SKM-1 (cell line): ENCODE results near the gene ACSM3.
A peak's percentile ranks its signal among the peaks of the same experiment; 100 is the strongest.
"Not testable (repeated sequence)": the region's sequence is repeated elsewhere in the genome, so short reads cannot be mapped to it uniquely, and the experiment has no call there.

Source experiments
- DNase-seq: peaks from one replicate; lab custom pipeline; 2025; ENCODE audit not compliant: unreplicated experiment; lab: John Stamatoyannopoulos, UW

Gene ACSM3

DNA sequence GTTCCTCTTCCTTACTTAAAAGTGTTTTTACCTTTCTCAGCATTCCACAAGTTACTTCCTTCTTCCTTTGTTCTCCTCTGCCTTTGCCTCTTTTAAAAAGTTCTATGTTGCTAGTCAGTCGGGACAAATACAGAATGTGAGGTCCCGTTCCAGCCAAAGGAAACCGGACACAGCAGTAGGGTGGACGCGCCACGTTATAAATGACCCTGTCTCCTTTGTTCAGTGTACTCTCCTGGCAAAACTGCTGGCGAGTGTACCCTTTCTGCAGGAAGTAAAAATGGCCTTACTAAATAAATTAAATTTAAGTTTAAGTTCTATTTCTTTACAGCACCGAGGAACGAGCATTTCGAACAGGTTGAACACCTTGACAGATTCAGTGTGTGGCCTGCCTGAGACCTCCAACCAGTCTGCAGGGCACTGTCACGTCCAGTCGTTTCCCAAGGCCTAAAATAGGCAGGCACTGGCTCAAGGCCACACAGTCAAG is 41.9 kb downstream of the ACSM3 start:
- DNase-seq: not testable (repeated sequence)

DNA sequence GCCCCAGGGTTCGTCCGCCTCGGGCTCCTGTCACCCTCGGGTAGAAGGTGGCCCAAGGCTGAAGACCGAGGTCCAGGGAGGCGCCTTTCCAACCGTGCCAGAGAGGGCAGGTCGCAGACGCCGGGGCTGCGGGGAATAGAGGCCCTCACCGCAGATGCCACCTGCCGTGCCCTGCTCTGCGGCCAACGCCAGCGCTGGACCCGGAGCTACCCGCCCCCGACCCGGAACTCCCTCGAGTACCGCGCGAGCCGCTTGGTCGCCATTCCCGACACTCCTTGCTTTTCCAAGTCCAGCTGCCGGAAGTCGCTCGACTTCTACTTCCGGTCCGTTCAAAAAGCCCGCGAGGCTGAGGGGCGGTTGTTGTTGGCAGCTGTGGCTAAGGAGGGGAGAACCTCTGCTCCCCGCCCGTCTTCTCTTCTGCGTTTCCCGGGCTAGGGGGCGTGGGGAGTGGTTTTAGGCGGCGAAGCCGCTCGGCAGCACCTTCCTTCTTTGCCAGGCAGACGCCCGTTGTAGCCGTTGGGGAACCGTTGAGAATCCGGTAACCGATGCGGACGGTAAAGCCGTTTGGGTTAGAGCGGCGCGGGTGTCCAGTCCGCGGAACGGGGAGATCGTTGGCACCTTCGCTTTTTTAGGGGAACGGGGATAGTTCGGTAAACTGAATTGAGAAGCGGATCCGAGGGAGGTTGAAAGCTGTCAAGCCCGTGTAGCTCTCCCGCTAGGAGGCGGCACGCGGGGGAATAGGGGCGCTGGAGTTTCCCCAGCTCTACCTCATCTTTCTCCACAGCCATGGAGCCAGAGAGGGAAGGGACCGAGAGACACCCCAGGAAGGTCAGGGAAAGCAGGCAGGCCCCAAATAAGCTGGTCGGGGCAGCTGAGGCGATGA is 42.6 kb downstream of the ACSM3 start, which contains the start of the genes ERI2 and REXO5:
Gene ERI2 (minus strand): TSS at position 305 of the 883 bp plus-strand sequence. CDS start 42 bp downstream, at position 263.
Gene REXO5 (plus strand): TSS at position 360 of the 883 bp plus-strand sequence. CDS start 427 bp downstream, at position 787.
- peak; percentile 62 for DNase-seq

DNA sequence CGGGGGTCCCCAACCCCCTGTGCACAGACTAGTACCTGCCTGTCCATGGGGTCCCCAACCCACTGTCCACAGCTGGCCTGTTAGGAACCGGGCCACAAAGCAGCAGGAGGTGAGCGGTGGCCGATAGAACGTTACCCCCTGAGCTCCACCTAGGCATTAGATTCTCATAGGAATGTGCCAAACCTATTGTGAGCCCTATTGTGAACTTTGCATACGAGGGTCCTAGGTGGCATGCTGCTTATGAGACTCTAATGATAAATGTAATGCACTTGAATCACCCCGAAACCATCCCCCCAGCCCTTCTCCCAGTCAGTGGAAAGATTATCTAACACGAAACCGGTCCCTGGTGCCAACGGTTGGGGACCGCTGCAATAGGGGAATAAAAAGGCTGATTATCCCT is 44.0 kb downstream of the ACSM3 start:
- no peak for DNase-seq

DNA sequence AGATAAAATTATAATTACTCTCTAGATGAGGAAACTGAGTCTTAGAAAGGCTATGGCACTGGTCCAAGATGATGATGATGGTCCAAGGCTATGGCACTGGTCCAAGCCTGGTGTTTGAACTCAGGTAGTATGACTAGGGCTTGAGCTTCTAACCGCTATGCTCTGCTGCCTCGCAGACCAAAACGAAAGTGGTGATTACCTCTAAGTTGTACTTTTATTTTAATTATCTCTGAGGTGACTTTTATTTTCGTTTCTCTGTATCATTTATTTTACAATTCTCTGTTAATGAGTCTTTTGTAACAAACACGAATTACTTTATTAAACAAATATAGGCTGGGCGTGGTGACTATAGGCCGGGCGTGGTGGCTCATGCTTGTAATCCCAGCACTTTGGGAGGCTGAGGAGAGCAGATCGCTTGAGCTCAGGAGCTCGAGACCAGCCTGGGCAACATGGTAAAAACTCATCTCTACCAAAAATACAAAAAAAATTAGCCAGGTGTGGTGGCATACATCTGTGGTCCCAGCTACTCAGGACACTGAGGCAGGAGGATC is 48.1 kb downstream of the ACSM3 start:
- no peak for DNase-seq

DNA sequence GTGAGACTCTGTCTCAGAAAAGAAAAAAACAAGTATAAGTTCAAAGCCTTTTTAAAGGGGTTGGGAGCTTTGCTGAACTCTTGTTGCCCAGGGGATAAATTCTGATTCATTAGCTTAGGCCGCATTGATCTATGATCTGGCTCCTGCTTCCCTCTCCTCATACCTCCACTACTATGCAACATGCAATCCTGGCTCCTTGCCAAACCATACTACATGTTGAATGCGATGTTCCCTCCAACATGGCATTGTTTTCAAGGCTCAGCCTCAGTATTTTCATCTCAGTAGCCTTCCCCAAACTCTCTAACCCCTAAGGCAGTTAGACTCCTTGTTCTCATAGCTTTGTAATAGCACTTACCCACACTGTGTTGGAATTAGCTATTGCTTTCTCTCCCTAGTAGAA is 48.7 kb downstream of the ACSM3 start:
- DNase-seq: no peak

DNA sequence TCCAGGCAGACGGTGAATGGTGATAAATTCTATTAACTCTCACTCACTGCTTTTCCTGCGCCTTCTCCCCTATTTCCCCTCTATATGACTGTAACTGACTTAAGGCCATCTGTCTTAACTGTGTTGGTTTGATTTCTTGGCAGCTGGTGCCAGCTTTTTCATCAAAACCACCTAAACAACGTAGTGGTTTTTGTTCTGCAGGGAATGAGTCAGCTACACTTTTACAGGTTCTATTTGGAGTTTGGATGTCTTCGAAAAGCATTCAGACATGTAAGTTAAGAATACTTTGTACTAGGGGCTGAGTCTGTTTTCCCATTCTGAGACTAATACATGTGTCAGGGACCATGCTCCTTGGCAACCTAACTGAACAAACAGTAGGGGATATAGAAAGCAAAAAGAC is 51.0 kb downstream of the ACSM3 start:
- no peak for DNase-seq

DNA sequence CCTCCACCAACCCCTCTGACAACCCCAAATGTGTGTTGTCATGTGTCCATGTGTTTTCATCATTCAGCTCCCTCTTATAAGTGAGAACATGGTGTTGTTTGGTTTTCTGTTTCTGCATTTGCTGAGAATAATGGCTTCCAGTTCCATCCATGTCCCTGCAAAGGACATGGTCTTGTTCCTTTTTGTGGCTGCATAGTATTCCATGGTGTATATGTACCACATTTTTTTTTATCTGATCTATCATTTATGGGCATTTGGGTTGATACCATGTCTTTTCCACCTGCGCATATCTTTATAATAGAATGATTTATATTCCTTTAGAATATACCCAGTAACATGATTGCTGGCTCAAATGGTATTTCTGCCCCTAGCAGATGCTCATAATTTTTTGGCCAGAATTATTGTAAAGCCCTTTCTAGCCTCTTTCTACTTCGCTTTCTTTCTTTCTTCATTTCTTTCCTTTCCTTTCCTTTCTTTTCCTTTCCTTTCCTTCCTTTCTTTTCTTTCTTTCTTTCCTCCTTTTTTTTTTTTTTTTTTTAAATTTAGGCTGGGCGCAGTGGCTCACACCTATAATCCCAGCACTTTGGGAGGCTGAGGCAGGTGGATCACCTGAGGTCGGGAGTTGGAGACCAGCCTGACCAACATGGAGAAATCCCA is 55.2 kb downstream of the ACSM3 start:
- no peak for DNase-seq

DNA sequence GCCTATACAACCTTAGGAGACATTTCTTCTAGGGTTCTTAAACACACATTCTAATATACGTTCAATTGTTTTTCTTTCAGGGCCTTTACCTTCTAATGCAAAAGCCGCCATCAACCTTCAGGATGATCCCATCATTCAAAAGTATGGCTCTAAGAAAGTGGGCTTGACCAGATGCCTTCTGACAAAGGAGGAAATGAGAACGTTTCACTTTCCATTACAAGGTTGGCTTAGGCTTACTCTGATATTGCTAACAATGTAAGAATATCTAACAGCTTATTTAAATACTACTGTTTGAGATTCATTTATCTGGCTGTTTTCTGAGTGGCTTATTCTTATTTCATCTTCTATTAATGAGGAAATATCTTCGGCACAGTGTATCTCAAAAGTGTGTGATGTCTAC is 57.9 kb downstream of the ACSM3 start:
- no peak for DNase-seq

DNA sequence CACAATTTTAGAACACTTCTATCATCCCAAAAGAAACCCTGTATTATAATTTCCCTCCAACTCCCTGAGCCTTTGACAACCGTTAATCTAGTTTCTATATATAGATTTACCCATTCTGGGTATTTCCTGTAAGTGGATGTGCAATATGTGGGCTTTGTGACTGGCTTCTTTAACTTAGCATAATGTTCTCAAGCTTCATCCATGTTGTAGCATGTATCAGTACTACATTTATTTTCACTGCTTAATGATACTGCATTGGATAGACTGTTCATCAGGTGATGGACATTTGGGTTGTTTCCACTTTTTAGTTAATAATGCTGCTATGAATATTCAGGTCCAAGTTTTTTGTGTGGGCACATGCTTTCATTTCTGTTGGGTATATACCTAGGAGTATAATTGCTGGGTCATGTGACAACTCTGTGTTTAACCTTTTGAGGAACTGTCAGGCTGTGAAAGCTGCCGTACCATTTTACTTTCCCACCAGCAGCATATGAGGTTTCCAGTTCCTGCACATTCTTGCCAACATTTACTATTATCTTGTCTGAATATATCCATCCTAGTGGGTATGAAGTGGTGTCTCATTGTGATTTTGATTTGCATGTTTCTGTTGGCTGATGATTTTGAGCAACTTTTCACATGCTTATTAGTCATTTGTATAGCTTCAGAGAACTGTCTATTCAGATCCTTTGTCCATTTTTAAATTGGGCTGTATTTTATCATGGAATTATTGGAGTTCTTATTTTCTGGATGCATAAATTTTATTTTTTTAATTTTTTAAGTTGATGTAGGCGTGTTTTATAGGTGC is 58.9 kb downstream of the ACSM3 start:
- peak; percentile 4 for DNase-seq

DNA sequence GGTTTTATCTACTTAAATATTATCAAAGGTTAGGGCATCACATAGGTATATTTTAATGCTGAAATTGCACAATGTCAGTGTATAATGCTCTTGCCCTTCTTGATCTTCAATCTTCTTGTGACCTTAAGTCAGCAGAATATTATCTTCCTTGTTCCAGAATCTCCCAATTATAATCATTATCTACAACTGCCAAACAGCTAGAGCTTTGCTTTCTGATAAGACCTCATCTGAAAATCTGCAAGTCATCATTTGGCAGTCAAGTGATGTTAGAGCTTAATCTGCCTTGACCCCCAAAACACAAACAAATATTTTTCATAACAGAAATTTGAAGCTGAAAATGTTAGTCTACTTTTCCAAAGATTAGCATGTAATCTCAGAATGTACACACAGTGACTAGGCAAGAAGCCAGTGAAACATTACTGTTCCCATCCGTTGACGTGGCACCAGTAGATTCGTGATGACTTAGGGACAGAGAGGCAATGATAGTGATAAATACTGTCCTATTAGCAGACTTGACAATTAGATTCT is 62.3 kb downstream of the ACSM3 start:
- DNase-seq: no peak

DNA sequence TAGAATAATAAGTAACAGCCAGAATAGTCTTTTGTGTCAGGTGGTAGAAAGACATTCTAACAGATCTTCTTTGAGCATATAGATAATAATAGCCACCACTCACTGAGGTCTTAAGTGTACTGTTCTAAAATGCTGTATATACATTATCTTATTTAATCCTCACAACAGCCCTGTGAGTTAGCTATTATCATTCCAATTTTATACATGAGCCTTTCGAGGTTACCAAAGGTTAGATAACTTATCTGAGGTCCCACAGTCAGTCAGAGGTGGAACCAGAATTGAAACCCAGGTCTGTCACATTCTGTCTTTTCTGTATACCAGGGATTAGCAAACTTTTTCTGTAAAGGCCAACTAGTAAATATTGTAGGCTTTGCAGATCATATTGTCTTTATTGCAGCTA is 65.7 kb downstream of the ACSM3 start:
- DNase-seq: no peak

DNA sequence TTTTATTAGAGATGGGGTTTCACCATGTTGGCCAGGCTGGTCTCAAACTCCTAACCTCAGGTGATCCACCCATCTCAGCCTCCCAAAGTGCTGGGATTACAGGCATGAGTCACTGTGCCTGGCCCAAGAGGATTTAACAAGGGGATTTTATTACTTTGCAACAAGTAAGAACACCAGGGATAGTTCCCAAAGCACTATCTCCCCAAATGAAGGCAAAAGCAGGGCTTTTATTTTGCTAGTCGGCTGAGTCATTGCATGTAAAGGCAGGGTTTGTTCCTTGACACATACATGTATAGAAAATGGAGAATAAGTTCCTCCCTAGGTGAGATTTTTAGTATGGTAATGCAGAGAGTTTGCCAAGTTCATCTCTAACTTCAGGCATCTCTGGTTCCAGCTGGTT is 66.6 kb downstream of the ACSM3 start:
- no peak for DNase-seq

DNA sequence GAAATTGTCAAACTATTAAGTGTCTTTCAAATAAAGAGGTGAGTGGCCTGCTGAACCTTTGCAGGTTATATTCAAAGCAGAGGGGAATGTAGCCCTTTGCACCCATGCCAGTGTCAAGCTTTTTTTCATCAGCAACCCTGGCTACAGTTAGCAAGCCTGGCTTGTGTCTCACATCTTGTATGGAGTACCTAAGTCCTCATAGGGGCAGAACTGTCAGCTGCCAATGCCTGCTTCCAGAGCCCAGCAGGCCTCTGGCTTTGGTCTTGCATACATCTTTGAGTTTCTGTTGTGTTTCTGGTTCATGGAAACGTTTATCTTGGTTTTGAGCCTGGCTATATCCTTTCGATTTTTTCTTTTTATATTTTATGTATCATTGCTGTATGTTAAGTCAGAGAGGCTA is 69.3 kb downstream of the ACSM3 start:
- DNase-seq: no peak

DNA sequence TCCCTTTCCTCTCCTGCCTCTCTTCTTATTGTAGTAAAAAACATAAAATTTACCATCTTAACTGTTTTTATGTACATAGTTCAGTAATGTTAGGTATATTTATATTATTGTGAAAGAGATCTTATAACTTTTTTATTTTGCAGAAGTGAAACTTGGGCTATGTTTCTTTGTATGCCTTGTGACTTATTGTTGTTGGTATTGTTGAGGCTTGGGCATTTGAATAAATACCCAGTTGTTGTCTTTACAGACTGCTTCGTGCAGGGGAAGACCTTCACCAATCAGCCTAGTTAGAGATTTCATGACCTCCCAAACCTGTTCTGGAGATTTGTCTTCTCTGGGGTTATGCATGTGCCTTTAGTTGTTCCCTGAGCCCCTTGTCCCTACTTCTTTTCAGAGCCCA is 74.4 kb downstream of the ACSM3 start:
- no peak for DNase-seq

DNA sequence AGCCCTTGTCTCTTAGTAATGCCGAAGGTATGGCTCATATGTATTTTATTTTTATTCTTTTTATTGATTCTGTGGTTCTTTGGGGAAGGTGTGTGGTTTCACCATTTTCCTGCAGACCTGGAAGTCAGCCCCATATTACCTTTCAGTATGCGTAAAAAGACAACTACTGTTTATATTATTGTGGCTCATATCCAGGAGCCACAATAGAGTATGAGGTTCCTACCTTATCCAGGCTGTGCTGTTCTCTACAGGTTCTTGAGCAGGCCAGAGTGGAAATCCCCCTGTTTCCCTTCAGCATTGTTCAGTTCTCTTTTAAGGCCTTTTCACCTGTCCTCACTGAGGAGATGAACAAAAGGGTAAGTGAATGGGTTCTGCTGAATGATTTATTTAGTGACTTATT is 75.7 kb downstream of the ACSM3 start:
- DNase-seq: no peak

DNA sequence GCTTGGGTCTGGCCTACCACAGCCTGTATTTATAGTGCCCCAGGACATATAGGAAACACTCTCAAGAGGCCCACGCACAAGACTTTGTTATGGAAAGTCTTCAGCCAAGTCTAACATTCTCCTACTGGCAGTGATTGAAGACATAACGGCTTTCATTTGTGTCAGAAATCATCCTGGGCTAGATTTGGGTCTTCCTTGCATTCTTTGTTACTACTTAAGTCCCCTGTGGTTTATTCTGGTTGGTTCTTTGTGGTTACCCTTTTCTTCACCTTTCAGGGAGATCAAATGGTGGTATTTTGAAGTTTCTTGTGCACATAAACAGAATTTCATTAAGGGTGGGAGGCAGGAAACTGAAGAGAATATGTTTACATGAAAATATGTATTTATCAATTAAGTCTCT is 80.2 kb downstream of the ACSM3 start:
- no peak for DNase-seq

DNA sequence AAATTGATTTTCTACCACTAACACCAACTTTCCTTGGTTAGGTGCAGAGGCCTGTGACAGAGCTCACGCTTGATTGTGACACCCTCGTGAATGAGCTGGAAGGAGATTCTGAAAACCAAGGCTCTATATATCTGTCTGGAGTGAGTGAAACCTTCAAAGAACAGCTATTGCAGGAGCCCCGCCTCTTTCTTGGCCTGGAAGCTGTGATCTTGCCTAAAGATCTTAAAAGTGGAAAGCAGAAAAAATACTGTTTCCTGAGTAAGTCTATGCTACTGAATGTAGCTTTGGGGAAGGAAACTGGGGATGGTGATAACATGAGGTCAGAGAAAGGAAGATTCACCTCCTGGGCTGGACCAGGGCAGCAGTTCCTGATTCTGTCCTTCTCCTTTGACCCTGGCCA is 80.8 kb downstream of the ACSM3 start:
- peak; percentile 31 for DNase-seq

DNA sequence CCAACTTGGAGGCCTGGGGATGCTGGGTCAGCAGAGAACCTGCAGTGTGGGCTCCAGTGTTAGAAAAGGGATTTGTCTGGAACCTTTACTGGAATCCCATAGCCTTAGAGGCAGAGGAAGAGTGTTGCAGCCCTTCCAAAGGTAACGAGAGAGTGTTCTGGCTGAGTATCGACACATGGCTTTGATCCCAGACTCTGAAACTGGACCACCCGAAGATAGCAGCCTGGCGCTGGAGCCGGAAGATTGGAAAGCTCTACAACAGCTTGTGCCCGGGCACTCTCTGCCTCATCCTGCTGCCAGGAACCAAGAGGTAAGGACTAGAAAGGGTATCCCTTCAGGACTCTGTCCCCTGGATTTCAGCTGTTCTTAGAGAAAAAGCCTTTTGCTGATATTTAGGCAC is 82.2 kb downstream of the ACSM3 start:
- DNase-seq: no peak

DNA sequence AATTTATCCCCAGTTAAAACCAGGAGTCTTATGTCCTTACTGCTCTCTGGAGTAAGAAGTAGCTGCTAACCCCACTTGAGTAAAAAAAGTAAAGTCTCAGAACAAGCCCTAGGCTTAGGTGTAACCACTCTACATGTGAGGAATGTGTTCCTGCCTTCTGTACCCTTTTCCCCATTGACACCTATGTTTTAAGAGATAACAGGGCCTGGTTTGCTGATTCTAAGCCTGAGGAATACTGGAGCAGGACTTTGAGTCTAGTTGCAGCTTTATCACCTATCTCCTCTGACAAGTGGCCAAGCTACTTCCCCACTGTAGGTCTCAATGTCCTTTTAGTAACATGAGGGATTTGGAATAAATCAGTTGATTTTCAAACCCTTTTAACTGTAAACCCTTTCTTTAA is 82.7 kb downstream of the ACSM3 start:
- DNase-seq: no peak
